GM10847 (cell line): ENCODE results near the gene ZC3H15.

Experiments
- POLR2A ChIP-seq: IDR thresholded peaks from 2 replicates; pipeline ENCODE4 v1.6.1; 2011; ENCODE audit not compliant: insufficient read length; ENCODE audit errors: extremely low read depth

Gene ZC3H15

GRCh38 chr2:186486651-186487647 lies 889 bp downstream of the ZC3H15 start:
- TF ChIP-seq POLR2A: no peak

GRCh38 chr2:186493564-186494085 lies 7.6 kb downstream of the ZC3H15 start:
- no peak for TF ChIP-seq POLR2A

- TF ChIP-seq POLR2A: no peak
These were observed 10.3 kb downstream of the ZC3H15 start for GRCh38 chr2:186496401-186496800.

GRCh38 chr2:186497928-186498327 lies 11.9 kb downstream of the ZC3H15 start:
- no peak for TF ChIP-seq POLR2A

GRCh38 chr2:186498834-186499233 lies 12.8 kb downstream of the ZC3H15 start:
- no peak for TF ChIP-seq POLR2A

GRCh38 chr2:186503827-186504606 lies 18.0 kb downstream of the ZC3H15 start:
- TF ChIP-seq POLR2A: no peak

- no peak for TF ChIP-seq POLR2A
These were observed 22.2 kb downstream of the ZC3H15 start for GRCh38 chr2:186508263-186508662.

GRCh38 chr2:186515376-186515775 lies 29.3 kb downstream of the ZC3H15 start:
- no peak for TF ChIP-seq POLR2A

- no peak for TF ChIP-seq POLR2A
These were observed 30.3 kb downstream of the ZC3H15 start for GRCh38 chr2:186516396-186516795.

- no peak for TF ChIP-seq POLR2A
These were observed 31.0 kb downstream of the ZC3H15 start for GRCh38 chr2:186517090-186517489.

- no peak for TF ChIP-seq POLR2A
These were observed 32.2 kb downstream of the ZC3H15 start for GRCh38 chr2:186518291-186518690.

GRCh38 chr2:186518945-186519344 lies 32.9 kb downstream of the ZC3H15 start:
- TF ChIP-seq POLR2A: no peak

- TF ChIP-seq POLR2A: no peak
These were observed 36.4 kb downstream of the ZC3H15 start for GRCh38 chr2:186522450-186522849.

- TF ChIP-seq POLR2A: no peak
These were observed 37.7 kb downstream of the ZC3H15 start for GRCh38 chr2:186523791-186524190.

GRCh38 chr2:186526281-186526680 lies 40.2 kb downstream of the ZC3H15 start:
- TF ChIP-seq POLR2A: no peak

- TF ChIP-seq POLR2A: no peak
These were observed 44.3 kb downstream of the ZC3H15 start for GRCh38 chr2:186530314-186530713.
